HepG2 (cell line): ENCODE measurements around the gene ZMIZ1.

ENCODE experiments used
- CTCF ChIP-seq: sonication (generic); formaldehyde crosslinking; IDR thresholded peaks from 2 replicates; pipeline ENCODE4 v1.5.0; 2020; ENCODE audit warnings: mild to moderate bottlenecking, missing genetic modification reagents, moderate library complexity
- SNAI1 ChIP-seq: sonication (generic); formaldehyde crosslinking; IDR thresholded peaks from 2 replicates; pipeline ENCODE4 v1.5.0; 2020; ENCODE audit warnings: mild to moderate bottlenecking, missing genetic modification reagents, borderline replicate concordance

GRCh38 chr10:79168210-79168609, 99.4 kb downstream of the ZMIZ1 start:
- TF ChIP-seq CTCF (CRISPR knock-in tag) = no peak
- TF ChIP-seq SNAI1 = no peak
